ENCODE data around the gene SEL1L3.
A peak's percentile ranks its signal among the peaks of the same experiment; 100 is the strongest.
"Not testable (repeated sequence)": the region's sequence is repeated elsewhere in the genome, so short reads cannot be mapped to it uniquely, and the experiment has no call there.

Gene SEL1L3

GRCh38 chr4:25879587-25879986, 16.8 kb upstream of the SEL1L3 start:
- DNase-seq (ENCODE audit: low spot score): no peak

DNA sequence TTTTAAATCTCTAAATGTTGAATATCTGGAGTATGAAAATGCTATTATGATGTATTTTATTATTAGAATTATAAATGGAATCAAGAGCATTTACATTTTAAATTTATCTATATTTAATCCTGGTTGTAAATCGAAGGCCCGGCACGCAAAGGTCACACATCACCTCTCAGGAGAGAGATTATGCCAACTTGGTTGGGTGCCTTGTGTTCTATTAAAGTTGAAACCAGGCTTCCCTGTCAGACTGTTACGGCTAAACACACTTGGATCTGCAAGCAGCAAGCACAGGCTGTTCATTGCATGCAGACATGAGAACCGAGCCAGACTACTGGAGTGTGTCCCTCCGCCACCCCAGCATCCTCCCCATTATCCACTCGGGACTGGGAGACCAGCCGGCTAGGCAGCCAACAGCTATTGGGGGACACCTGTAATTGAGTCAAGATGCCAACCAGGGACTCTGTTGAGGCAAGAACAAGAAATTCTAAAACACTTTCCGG, 16.4 kb upstream of the SEL1L3 start:
- DNase-seq (ENCODE audit: low spot score): no peak

DNA sequence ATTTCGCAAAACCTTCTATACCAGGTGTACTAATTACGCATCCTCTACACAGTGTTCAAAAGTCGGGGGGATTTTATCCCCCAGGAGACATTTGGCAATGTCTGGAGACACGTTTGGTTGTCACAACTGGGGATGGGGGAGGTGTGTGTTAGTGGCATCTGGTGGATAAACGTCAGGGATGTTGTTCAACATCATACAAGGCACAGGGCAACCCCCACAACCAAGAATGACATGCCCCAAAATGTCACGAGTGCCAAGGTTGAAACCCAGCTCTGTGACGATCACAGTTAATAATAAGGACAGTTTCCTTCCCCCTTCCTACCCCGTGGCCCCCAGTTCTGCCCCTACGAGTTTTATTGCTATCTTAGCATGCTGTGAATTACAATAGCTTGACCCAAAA, 15.9 kb upstream of the SEL1L3 start:
- no peak for DNase-seq (ENCODE audit: low spot score)

- no peak for DNase-seq (ENCODE audit: low spot score)
These were observed 12.5 kb upstream of the SEL1L3 start for GRCh38 chr4:25875281-25875745.

GRCh38 chr4:25874655-25875054, 11.9 kb upstream of the SEL1L3 start:
- no peak for DNase-seq (ENCODE audit: low spot score)

DNA sequence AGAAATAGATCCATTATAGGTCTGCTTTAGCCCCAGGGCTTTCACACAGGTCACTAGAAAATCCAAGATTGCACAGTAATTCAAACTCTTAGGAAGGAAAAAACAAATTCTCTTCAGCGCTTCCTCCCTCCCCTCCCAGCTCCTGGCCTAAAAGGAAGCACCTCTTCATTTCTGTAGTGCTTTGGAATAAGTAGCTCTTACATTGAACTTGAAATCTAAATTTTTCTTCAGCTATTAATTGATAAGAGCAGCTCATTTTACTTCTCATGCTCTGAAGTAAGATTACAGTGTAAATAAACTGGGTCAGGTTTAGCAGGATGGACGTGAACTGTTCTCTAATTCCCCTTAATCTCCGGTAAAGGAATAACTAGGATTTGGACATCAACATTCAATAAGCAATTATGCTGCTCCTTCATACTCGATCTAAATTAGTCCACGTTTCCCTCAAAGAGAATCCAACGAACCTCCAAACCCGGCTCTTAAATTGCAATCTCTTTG, 10.9 kb upstream of the SEL1L3 start:
- DNase-seq (ENCODE audit: low spot score): no peak

GRCh38 chr4:25872851-25873631, 10.3 kb upstream of the SEL1L3 start:
- DNase-seq (ENCODE audit: low spot score): no peak

GRCh38 chr4:25870081-25870480, 7.3 kb upstream of the SEL1L3 start:
- no peak for DNase-seq (ENCODE audit: low spot score)

- no peak for DNase-seq (ENCODE audit: low spot score)
These were observed 5.0 kb upstream of the SEL1L3 start for GRCh38 chr4:25867781-25868294.

DNA sequence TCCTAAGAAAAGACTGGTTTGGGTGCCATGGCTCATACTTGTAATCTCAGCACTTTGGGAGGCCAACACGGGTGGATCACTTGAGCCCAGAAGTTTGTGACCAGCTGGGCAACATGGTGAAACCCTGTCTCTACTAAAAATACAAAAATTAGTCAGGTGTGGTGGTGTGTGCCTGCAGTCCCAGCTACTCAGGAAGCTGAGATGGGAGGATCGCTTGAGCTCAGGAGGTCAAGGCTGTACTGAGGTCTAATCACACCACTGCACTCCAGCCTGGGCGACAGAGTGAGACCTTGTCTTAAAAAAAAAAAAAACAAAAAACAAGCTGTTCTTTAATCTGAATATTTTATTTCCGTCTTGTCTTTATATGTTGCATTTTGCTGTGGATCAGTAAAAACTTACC, 3.6 kb upstream of the SEL1L3 start:
- DNase-seq (ENCODE audit: low spot score): not testable (repeated sequence)

DNA sequence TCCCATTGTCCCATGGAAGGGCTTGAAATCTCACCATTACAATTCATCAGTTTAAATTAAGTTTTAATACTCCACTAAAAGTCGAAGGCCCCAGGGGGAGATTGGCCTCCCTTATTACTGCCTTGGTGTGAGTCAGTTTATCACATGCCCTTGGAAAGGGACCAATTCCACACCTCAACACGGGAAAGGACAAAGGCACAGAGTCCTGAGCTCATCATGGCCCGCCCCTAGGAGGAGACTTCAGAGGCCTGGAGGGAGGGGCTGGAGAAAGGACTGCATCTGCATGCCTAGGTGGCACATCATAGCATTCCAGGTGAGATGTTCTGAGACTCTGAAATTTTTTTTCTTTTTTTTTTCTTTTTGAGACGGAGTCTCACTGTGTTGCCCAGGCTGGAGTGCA, 2.8 kb upstream of the SEL1L3 start:
- DNase-seq (ENCODE audit: low spot score): no peak

DNA sequence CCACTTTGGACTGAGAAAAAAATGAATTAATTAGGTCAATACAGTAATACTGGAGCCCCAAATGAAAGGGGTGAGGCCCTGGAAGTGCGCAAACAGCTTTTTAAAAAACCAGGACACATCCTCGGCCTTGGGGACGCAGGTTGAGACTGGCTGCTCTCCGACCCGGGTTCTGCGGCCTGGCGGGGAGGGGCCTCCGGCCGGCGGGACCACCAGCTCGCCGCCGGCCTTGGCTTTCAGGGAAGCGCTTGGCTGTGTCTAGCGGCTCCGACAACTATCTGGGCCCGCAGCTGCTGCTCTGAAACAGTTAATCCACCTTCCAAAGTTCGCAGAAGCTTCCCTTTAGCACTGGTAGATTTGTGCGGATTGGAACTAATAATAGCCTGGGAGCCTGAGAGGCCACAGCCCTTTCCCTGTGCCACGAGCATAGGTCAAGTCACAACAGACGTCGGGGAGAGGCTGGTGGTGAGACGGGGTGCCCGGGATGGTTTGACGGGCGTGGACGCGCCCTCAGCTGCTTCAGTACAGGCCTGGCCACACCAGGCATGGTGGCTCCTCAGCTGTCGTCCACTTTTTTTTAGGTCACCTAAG, 1.1 kb upstream of the SEL1L3 start:
- peak; percentile 58 for DNase-seq (ENCODE audit: low spot score)

- peak; percentile 69 for DNase-seq (ENCODE audit: low spot score)
These were observed 578 bp upstream of the SEL1L3 start for GRCh38 chr4:25863347-25863784.

- no peak for DNase-seq (ENCODE audit: low spot score)
These were observed 807 bp downstream of the SEL1L3 start for GRCh38 chr4:25861951-25862410.

- DNase-seq (ENCODE audit: low spot score): no peak
These were observed 1.4 kb downstream of the SEL1L3 start for GRCh38 chr4:25861280-25861950.

GRCh38 chr4:25860586-25861279, 2.1 kb downstream of the SEL1L3 start:
- DNase-seq (ENCODE audit: low spot score): no peak

DNA sequence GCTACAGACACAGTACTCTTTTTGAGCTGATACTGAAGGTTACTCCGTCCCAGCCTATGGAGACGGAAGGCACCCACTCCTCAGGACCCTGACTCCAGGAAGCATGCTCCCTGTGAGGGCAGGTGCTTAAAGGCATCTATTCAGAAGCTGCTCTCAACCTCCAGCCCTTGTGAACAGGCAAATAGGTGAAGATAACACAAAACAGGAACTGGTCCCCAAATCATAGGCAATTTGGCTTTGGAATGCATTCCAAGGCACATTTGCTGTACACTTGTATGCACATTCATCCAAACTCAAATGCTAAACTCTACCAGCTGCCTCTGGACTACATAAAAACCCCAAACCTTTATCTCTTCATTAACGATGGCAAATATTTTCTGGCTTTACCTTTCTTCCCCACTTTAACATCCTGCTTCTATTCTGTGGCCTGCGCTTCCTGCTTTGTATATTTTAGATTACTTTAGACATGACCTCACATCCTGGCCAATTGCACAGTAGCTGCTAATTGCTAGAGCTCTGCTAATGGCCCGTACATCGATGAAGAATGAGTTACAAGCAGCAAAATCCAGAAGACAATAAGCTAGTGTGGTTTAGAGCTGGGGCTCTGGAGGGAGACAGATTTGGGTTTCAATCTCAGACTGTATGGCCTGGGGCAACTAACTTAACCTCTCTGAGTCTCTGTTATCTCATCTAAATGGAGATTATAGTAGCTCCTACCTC, 3.2 kb downstream of the SEL1L3 start:
- no peak for DNase-seq (ENCODE audit: low spot score)

- DNase-seq (ENCODE audit: low spot score): no peak
These were observed 4.9 kb downstream of the SEL1L3 start for GRCh38 chr4:25857851-25858400.

DNA sequence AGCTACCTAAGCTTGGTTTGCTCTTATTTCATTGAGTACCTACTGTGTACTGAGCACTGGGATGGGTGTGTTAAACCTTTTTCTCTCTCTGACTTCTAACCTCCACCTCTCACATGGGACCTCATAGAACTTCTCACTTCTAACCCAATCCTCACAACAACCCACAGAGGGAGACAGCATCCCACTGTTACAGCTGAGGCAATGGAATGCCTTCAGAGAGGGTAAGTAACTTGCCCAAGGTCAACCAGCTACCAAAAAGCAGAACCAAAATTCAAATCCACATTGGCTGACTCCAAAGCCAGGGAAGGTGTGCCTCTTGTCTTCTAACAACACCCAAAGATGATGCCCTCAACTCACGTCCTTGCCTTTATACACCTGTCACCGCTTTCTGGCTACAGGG, 5.4 kb downstream of the SEL1L3 start:
- no peak for DNase-seq (ENCODE audit: low spot score)

DNA sequence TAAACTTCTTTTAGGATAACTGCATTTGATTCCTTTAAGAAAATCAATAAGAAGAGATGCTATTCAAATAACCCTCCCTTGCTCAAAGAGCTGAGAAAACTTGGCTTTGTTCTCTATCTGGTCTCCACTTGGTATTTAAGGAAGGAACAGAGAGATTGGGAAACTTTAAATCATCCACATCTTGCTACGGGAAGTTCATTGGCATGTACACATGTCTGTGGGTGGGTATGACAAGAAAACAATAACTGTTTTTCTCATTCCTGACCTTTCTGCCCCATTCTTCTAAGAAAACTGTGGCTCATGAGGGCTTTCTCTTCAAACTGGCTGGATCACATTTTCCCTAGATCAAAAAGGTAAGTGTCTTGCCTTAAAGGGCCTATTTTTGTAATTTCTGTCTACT, 6.0 kb downstream of the SEL1L3 start:
- DNase-seq (ENCODE audit: low spot score): no peak

DNA sequence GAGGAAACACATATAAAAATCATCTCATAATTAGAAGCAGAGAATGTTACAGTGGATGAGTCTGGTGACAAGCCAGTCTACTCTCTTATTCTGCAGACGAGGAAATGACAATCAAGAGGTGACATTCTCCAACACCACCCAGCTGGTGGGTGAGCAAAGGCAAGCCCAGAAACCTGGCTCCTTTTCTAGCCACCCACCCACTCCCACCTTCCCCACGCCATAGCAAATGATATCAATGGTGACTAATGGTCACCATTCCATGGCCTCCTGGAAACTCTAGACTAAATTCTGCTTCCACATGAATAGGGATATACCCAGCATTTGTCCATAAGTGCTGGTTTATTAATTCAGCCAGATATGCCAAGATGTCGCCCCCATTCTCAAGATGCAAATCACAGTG, 10.7 kb downstream of the SEL1L3 start:
- DNase-seq (ENCODE audit: low spot score): no peak
